GM23338 (cell line): ENCODE data around the gene TUBD1. TPM values are rescaled to one million over a fixed set of nuclear protein-coding genes. Genes with fewer than 3 reads are reported as not detected.

ENCODE experiments used
- ATAC-seq: fragments of 200-7000 bp; cut with Tn5 transposase; 3 replicates; pipeline ENCODE4 v1.9.1; 2020
- DNase-seq: peaks from one replicate; pipeline ENCODE4 v3.0.0-alpha.2; 2015; ENCODE audit warnings: low spot score
- H2AFZ ChIP-seq: fragments of 200-600 bp; sonication (generic); 2 replicates; pipeline ENCODE4 v1.8.0; 2016; ENCODE audit warnings: antibody characterized with exemption, mild to moderate bottlenecking, moderate library complexity
- H3F3A ChIP-seq: fragments of 200-600 bp; sonication (generic); replicated peaks from 2 replicates; pipeline ENCODE4 v1.8.0; 2017; ENCODE audit warnings: antibody characterized with exemption, mixed run types, low read depth
- H3K27ac ChIP-seq: fragments of 200-600 bp; sonication (generic); 2 replicates; pipeline ENCODE4 v1.6.1; 2016; ENCODE audit warnings: low read depth
- H3K27me3 ChIP-seq: fragments of 200-600 bp; sonication (generic); 2 replicates; pipeline ENCODE4 v1.8.0; 2016; ENCODE audit warnings: mild to moderate bottlenecking, mixed run types, moderate library complexity; ENCODE audit not compliant: insufficient read depth
- H3K36me3 ChIP-seq: fragments of 200-600 bp; sonication (generic); 2 replicates; pipeline ENCODE4 v1.8.0; 2016; ENCODE audit warnings: mild to moderate bottlenecking; ENCODE audit not compliant: insufficient read depth
- H3K4me1 ChIP-seq: fragments of 200-600 bp; sonication (generic); 2 replicates; pipeline ENCODE4 v1.8.0; 2016; ENCODE audit warnings: mild to moderate bottlenecking, moderate library complexity; ENCODE audit not compliant: insufficient read depth
- H3K4me2 ChIP-seq: fragments of 200-600 bp; sonication (generic); 2 replicates; pipeline ENCODE4 v1.7.1; 2017; ENCODE audit warnings: mixed run types
- H3K4me3 ChIP-seq: fragments of 200-600 bp; sonication (generic); 2 replicates; pipeline ENCODE4 v1.6.1; 2016; ENCODE audit warnings: mixed run types
- H3K79me2 ChIP-seq: fragments of 200-600 bp; sonication (generic); replicated peaks from 2 replicates; pipeline ENCODE4 v1.8.0; 2017; ENCODE audit warnings: mild to moderate bottlenecking; ENCODE audit not compliant: insufficient read depth
- H3K9me2 ChIP-seq: fragments of 200-600 bp; sonication (generic); 2 replicates; pipeline ENCODE4 v1.8.0; 2017; ENCODE audit not compliant: insufficient read depth
- H4K20me1 ChIP-seq: fragments of 200-600 bp; sonication (generic); replicated peaks from 2 replicates; pipeline ENCODE4 v1.8.0; 2017; ENCODE audit warnings: mild to moderate bottlenecking; ENCODE audit not compliant: insufficient read depth
- H3K27ac Mint-ChIP-seq: 2 replicates; pipeline ENCODE4 v1.8.0; 2020; ENCODE audit warnings: inconsistent platforms, mild to moderate bottlenecking, moderate library complexity, mixed read lengths
- H3K27me3 Mint-ChIP-seq: 3 replicates; pipeline ENCODE4 v1.8.0; 2022; ENCODE audit warnings: low read depth, mild to moderate bottlenecking, moderate library complexity, mixed read lengths, inconsistent platforms; ENCODE audit not compliant: insufficient read depth, poor library complexity
- H3K36me3 Mint-ChIP-seq: 3 replicates; pipeline ENCODE4 v1.8.0; 2021; ENCODE audit warnings: low read depth, mild to moderate bottlenecking, inconsistent platforms, moderate library complexity, mixed read lengths
- H3K4me1 Mint-ChIP-seq: 3 replicates; pipeline ENCODE4 v1.8.0; 2020; ENCODE audit warnings: mild to moderate bottlenecking, inconsistent platforms, mixed read lengths
- H3K4me3 Mint-ChIP-seq: 3 replicates; pipeline ENCODE4 v1.8.0; 2021; ENCODE audit warnings: moderate library complexity, mild to moderate bottlenecking, inconsistent platforms, mixed read lengths
- H3K9me3 Mint-ChIP-seq: 3 replicates; pipeline ENCODE4 v1.8.0; 2020; ENCODE audit warnings: moderate library complexity, mild to moderate bottlenecking, inconsistent platforms, mixed read lengths
- CREB1 ChIP-seq: fragments of 250-450 bp; sonication (Bioruptor Pico); IDR thresholded peaks from 2 replicates; pipeline ENCODE4 v1.5.0; 2020; ENCODE audit warnings: low read depth, mild to moderate bottlenecking, moderate library complexity
- CTCF ChIP-seq, 2 experiments: fragments of 200-600 bp in 1 of 2; sonication (generic) in 1 of 2; conservative IDR thresholded peaks; 2 replicates each; pipeline versions ENCODE4 v1.5.1 to v1.6.1; 2016 to 2017; ENCODE audit warnings: antibody characterized with exemption in 2 of 2, low read depth in 2 of 2, mild to moderate bottlenecking in 2 of 2, moderate library complexity in 1 of 2
- ETS1 ChIP-seq: IDR thresholded peaks from 2 replicates; pipeline ENCODE4 v1.6.1; 2016; ENCODE audit warnings: antibody characterized with exemption
- EZH2 ChIP-seq: fragments of 200-600 bp; sonication (generic); IDR thresholded peaks from one replicate; pipeline ENCODE4 v1.8.0; 2017; ENCODE audit warnings: antibody characterized with exemption, mild to moderate bottlenecking, low read depth; ENCODE audit not compliant: unreplicated experiment
- JUNB ChIP-seq: IDR thresholded peaks from one replicate; pipeline ENCODE4 v1.6.1; 2016; ENCODE audit warnings: antibody characterized with exemption; ENCODE audit not compliant: unreplicated experiment
- NANOG ChIP-seq: IDR thresholded peaks from 2 replicates; pipeline ENCODE4 v1.6.1; 2016; ENCODE audit warnings: antibody characterized with exemption, borderline replicate concordance
- POLR2AphosphoS5 ChIP-seq: IDR thresholded peaks from 2 replicates; pipeline ENCODE4 v1.6.1; 2016; ENCODE audit warnings: antibody characterized with exemption, low read depth
- ZNF331 ChIP-seq: fragments of 250-450 bp; sonication (Bioruptor Pico); IDR thresholded peaks from 2 replicates; pipeline ENCODE4 v1.5.0; 2020; ENCODE audit warnings: low read depth, mild to moderate bottlenecking, moderate library complexity
- ZNF462 ChIP-seq: fragments of 250-450 bp; sonication (Bioruptor Pico); IDR thresholded peaks from 2 replicates; pipeline ENCODE4 v1.5.0; 2020; ENCODE audit warnings: mild to moderate bottlenecking, moderate library complexity
- polyA plus RNA-seq: library from polyadenylated mRNA; unstranded; fragments of >200 nt; fragmentation: Nextera tagmentation; extraction: Ambion mirVana; gene quantifications from 2 replicates; pipeline ENCODE4 v1.2.1, GENCODE V29; 2016
- total RNA-seq: library from RNA; depleted of rRNA; stranded (reverse); fragments of >200 nt; shearing (Covaris generic); gene quantifications from 2 replicates; pipeline ENCODE4 v1.2.3, GENCODE V29; 2014

TUBD1 gene
- total and polyA plus RNA-seq, 2 experiments from 2014 or later, result 11.6 to 13.8 TPM

- DNase-seq, result peak; percentile 9
- Histone ChIP-seq H4K20me1 (peaks cover 14% of the 10 kb centered on the region; the same call in 1 of the 2 replicates), H3K4me3 (peak overlapping the region; percentile 76), H3K4me1 (peaks cover 6% of the 10 kb centered on the region; the same call in 1 of the 2 replicates), H3K27ac (no peak overlapping the region), H3K9me2 (no peaks in the 10 kb centered on the region), H2AFZ (peak overlapping the region; percentile 96), H3K4me2 (peak overlapping the region; percentile 76), H3K27me3 (no peaks in the 10 kb centered on the region), H3F3A (peaks cover 6% of the 10 kb centered on the region; the same call in 1 of the 2 replicates), H3K36me3 (peaks cover 3% of the 10 kb centered on the region; the same call in 1 of the 2 replicates), H3K79me2 (peaks cover 60% of the 10 kb centered on the region)
- no peaks in the 10 kb centered on the region for H3K9me3 Mint-ChIP-seq
- H3K36me3 Mint-ChIP-seq, result peaks cover 18% of the 10 kb centered on the region
- peaks cover 17% of the 10 kb centered on the region for H3K27me3 Mint-ChIP-seq
- TF ChIP-seq JUNB (no peak), CREB1 (CRISPR knock-in tag) (no peak), CTCF (conservative IDR thresholded peaks at IDR 0.05; ENCODE audit: low read depth in 2 of 2) (no peak), NANOG (no peak), POLR2AphosphoS5 (no peak), ZNF331 (CRISPR knock-in tag) (no peak), ETS1 (no peak), EZH2 (no peak), ZNF462 (CRISPR knock-in tag) (no peak)
- ATAC-seq, result peak; percentile 53
- H3K27ac Mint-ChIP-seq, result peak overlapping the region; percentile 86
- peak overlapping the region; percentile 97 for H3K4me3 Mint-ChIP-seq
- H3K4me1 Mint-ChIP-seq, result peaks cover 10% of the 10 kb centered on the region; the same call in 2 of the 3 replicates
Measured at GRCh38 chr17:59892251-59892923, 356 bp downstream of the TUBD1 start.
